Measurements from ENCODE around the gene MRPL9.

MRPL9 gene

DNA sequence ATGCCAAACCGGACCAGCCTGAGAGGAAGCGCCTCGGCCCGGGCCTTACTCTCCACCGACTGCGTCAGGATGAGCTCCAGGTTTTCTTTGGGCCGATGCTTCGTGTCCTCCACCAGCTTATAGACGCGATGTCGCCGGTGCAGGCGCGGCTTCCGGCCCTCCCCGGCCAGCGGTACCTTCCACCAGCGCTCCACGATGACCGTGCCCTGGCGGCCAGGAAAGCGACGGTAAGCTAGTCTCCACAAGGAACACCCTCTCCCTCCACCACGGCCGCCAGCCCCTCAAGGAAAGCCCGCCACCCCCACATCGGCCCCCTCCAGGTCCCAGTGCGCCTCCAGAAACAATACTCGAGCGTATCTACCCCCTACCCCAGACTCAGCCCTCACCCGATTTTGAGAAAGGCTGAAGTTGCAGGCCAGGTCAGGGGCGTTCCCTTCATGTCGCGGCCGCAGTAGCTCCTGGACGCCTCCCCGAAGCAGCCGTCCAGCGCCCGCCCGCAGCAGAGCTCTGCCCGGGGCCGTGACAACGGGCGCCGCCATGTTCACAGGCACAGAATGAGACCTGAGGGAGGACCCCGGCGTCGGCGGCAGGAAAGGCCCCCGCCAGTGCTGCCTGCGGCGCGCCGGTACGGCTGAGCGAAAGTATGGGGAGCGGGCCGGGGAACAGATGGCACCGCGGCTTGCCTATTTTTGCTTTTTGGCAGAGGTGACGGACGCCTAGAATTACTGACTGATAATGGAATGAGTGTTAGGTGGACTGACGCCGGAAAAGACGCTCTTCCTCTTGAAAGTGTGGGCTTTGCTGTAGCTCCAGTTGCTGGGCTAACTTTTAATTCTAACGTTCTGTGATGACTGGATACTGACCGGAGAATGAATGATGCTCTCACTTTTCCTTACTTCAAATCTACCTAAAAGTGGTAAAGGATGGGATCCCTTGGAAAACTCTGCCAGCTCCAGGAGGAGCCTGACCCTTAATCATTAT is at the start of gene MRPL9:
MRPL9 (minus strand) TSS at position 556 of the 981 bp plus-strand sequence; CDS start at position 539, 17 bp downstream.
- no peak for TF ChIP-seq Cebpa-rat (IDR thresholded peaks at IDR 0.05)
- H3K9me3 ChIP-seq (replicated peaks in 1 of 11) = no peaks in the 10 kb centered on the region
- H3K4me2 ChIP-seq = peak within 1 kb of the TSS; percentile 87 to 97 (median 94)
- H3K9ac ChIP-seq = peak within 1 kb of the TSS; percentile 83 to 92 (median 88)
- H3K4me3 ChIP-seq = peak within 1 kb of the TSS; percentile 66 to 94 (median 82)
- H3K36me3 ChIP-seq = peaks cover 36 to 43% (median 41%) of the 10 kb centered on the region in 11 experiments
- H3K27me3 ChIP-seq = no peaks in the 10 kb centered on the region
- peak within 1 kb of the TSS; percentile 76 to 89 (median 84) for H3K27ac ChIP-seq
- no peaks in the 10 kb centered on the region for H4K20me1 ChIP-seq
- H3K4me1 ChIP-seq = peaks cover 20 to 29% (median 22%) of the 10 kb centered on the region in 10 experiments

DNA sequence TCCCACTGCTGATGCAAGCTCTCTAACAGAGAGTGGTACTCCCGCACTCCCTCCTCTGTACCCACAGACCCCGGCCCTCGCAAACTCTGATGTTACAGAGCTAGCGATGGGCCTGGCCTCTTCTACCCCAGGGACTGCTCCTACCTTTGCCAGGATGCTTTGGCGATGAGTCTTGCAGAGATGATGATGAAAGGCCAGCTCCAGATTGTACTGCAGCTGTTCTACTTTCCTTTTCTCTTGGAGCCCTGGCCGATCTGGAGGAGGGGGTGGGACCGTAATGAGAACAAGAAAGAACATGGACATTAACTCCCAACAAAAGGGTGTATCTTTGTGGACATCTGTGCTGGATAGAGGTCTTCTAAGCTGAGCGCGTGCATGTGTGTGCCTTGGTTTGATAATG is 47.9 kb upstream of the MRPL9 start:
- Histone ChIP-seq H3K9me3 (replicated peaks in 1 of 11) (no peaks in the 10 kb centered on the region), H3K9ac (no peak overlapping the region), H3K27me3 (no peaks in the 10 kb centered on the region), H3K4me1 (peaks cover 27 to 66% (median 51%) of the 10 kb centered on the region in 10 experiments), H3K36me3 (no peaks in the 10 kb centered on the region), H3K27ac (no peak overlapping the region), H3K4me3 (no peak overlapping the region), H3K4me2 (no peak overlapping the region), H4K20me1 (peaks cover 0 to 2% (median 0%) of the 10 kb centered on the region in 11 experiments; a peak in 1 of 22 replicates)
- TF ChIP-seq Cebpa-rat (IDR thresholded peaks at IDR 0.05) = no peak

DNA sequence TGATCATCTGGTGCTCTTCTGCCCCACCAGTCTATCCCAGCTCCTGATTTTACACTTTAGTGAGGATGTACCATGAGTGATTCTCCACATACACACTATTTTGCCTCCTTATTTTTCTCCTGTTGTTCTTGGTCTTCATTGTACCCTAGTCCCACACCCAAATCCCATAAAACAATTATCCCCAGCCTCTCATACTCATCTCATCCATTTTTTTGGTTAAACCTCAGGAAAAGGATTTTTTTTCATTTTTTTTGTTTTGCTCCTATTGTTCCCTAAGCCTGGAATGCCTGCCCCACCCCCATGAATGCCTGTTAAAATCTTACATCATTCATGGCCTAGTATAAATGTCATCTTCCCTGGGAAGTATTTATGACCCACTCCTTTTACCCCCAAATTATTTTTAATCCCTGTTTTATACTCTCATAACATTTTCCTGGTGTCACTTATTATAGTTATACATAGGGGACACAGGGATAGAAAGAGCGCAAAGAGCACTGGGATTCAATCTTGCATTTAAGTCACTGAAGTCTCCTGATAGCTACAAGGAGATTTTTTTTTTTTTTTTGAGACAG is 46.8 kb upstream of the MRPL9 start:
- Histone ChIP-seq H3K4me2 (peak overlapping the region in 1 of 11 experiments; percentile 40; a peak in 1 of 22 replicates), H3K9ac (no peak overlapping the region), H4K20me1 (peaks cover 0 to 8% (median 0%) of the 10 kb centered on the region in 11 experiments; a peak in 4 of 22 replicates), H3K27me3 (no peaks in the 10 kb centered on the region), H3K4me1 (peaks cover 23 to 66% (median 51%) of the 10 kb centered on the region in 10 experiments), H3K27ac (no peak overlapping the region), H3K9me3 (replicated peaks in 1 of 11) (no peaks in the 10 kb centered on the region), H3K4me3 (no peak overlapping the region), H3K36me3 (no peaks in the 10 kb centered on the region)
- TF ChIP-seq Cebpa-rat (IDR thresholded peaks at IDR 0.05) = no peak

DNA sequence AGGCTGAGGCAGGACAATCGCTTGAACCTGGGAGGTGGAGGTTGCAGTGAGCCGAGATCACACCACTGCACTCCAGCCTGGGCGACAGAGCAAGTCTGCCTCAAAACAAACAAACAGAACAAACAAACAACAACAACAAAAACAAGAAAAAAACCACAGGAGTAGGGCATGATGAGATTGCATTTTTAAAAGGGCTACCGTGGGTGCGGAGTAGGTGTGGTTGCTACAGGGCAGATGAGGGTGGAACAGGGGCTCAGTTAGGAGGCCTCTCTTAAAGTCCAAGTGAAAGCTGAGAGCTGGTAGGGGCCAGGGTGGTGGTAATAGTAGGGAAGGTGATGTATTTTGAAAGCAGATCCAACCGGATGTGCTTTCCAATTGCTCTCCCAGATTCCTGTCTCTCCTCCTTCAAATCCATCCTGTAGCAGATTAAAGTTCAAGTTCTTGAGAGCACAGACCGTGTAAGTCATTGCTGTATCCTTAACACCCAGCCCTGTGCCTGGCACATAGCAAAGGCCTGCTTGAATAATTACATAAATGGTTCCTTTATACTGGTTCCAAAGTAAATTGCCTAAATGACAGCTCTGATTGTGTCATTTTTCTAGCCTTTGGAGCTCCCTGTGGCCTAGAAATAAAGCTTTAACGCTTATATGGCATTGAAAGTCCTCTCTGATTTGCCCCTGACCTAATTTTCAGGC is 46.1 kb upstream of the MRPL9 start:
- no peak overlapping the region for H3K9ac ChIP-seq
- H3K36me3 ChIP-seq = no peaks in the 10 kb centered on the region
- H3K4me2 ChIP-seq = peak overlapping the region in 5 of 11 experiments; percentile 1 to 51 (median 22); a peak in 5 of 22 replicates
- H3K27ac ChIP-seq = no peak overlapping the region
- peaks cover 0 to 12% (median 0%) of the 10 kb centered on the region in 11 experiments; a peak in 4 of 22 replicates for H4K20me1 ChIP-seq
- peaks cover 26 to 66% (median 51%) of the 10 kb centered on the region in 10 experiments for H3K4me1 ChIP-seq
- H3K27me3 ChIP-seq = no peaks in the 10 kb centered on the region
- no peak overlapping the region for H3K4me3 ChIP-seq
- TF ChIP-seq Cebpa-rat (IDR thresholded peaks at IDR 0.05) = no peak
- no peaks in the 10 kb centered on the region for H3K9me3 ChIP-seq (replicated peaks in 1 of 11)

DNA sequence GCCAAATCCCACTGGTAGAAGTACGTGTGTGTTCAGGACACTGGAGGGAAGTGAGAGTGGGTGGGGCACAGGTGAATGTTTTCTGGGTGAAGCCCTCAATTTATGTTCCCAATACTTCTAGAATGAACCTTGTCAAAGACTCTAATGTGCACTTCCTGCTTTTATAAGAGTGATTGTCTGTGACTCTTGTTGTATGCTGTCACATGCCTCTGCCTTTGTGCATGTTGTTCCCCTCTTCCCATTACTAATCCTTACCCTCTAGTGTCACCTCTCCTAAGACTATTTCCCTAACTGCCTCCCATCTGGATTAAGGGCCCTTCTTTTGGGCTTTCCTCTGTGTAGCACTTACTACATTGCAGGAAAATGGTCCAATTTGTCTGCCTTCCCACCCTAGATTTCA is 44.5 kb upstream of the MRPL9 start:
- peaks cover 35 to 73% (median 65%) of the 10 kb centered on the region in 10 experiments for H3K4me1 ChIP-seq
- H3K4me2 ChIP-seq = peak overlapping the region; percentile 1 to 99 (median 91); a peak in 21 of 22 replicates
- H3K27ac ChIP-seq = no peak overlapping the region
- TF ChIP-seq Cebpa-rat (IDR thresholded peaks at IDR 0.05) = no peak
- H3K36me3 ChIP-seq = no peaks in the 10 kb centered on the region
- no peaks in the 10 kb centered on the region; a peak in 1 of 22 replicates for H3K27me3 ChIP-seq
- H4K20me1 ChIP-seq = peaks cover 0 to 20% (median 0%) of the 10 kb centered on the region in 11 experiments; a peak in 4 of 22 replicates
- no peaks in the 10 kb centered on the region for H3K9me3 ChIP-seq (replicated peaks in 1 of 11)
- no peak overlapping the region for H3K4me3 ChIP-seq
- no peak overlapping the region for H3K9ac ChIP-seq

DNA sequence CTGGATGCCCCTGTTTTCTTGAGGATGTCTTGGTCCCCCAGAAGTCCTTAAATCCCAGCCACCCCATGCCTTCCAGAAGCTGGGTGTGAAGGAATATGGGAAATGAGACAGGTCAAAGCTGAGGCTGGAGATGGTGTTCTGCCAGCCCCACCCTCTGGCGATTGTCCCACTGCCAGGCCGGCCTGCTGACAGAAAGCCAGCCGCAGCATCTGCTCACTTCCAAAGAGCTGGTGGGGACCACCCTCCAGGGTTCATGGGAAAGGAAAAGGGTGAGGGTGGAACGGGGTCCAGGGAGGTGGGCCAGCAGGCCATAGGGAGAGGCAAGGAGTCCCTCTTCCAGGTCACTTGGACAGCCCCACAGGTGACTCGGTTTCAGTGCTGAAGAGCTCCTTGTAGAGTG is 43.8 kb upstream of the MRPL9 start:
- TF ChIP-seq Cebpa-rat (IDR thresholded peaks at IDR 0.05) = no peak
- no peaks in the 10 kb centered on the region; a peak in 1 of 22 replicates for H3K27me3 ChIP-seq
- H4K20me1 ChIP-seq = peaks cover 0 to 22% (median 0%) of the 10 kb centered on the region in 11 experiments; a peak in 5 of 22 replicates
- no peak overlapping the region for H3K4me3 ChIP-seq
- H3K9me3 ChIP-seq (replicated peaks in 1 of 11) = no peaks in the 10 kb centered on the region
- peak overlapping the region; percentile 1 to 99 (median 91); a peak in 21 of 22 replicates for H3K4me2 ChIP-seq
- peaks cover 35 to 75% (median 70%) of the 10 kb centered on the region in 10 experiments for H3K4me1 ChIP-seq
- H3K9ac ChIP-seq = no peak overlapping the region
- no peak overlapping the region for H3K27ac ChIP-seq
- no peaks in the 10 kb centered on the region for H3K36me3 ChIP-seq

DNA sequence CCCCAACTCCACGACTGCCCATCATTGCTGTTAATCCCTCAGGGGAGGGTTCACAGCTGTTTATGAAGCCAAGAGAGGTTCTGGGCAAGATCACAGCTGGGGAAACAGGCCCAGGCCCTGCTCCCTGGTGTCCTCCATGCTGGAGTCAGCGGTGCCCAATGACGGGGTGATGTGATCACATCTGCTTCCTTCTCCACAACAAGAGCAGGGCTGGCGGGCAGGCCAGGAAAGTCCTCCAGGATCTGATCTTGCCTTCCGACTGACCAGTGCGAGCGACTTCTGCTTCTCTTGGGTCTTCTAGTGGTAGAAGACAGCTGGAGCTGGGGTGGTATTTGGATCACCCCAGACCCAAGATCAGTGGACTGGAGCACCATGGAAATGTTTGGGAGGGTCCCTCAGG is 42.9 kb upstream of the MRPL9 start:
- H3K4me1 ChIP-seq = peaks cover 35 to 84% (median 79%) of the 10 kb centered on the region in 10 experiments
- H3K4me3 ChIP-seq = no peak overlapping the region
- H3K9ac ChIP-seq = peak overlapping the region in 2 of 11 experiments; percentile 15 to 26; a peak in 1 of 22 replicates

More for the DNA sequence above, 42.9 kb upstream of the MRPL9 start:
- Histone ChIP-seq H3K27ac (peak overlapping the region in 4 of 11 experiments; percentile 0 to 39 (median 16); a peak in 4 of 22 replicates), H3K36me3 (no peaks in the 10 kb centered on the region), H4K20me1 (peaks cover 0 to 32% (median 0%) of the 10 kb centered on the region in 11 experiments; a peak in 5 of 22 replicates), H3K27me3 (peaks cover 0 to under 1% (median 0%) of the 10 kb centered on the region in 11 experiments; a peak in 1 of 22 replicates), H3K9me3 (replicated peaks in 1 of 11) (no peaks in the 10 kb centered on the region), H3K4me2 (peak overlapping the region in 9 of 11 experiments; percentile 87 to 99 (median 93); a peak in 17 of 22 replicates)
- no peak for TF ChIP-seq Cebpa-rat (IDR thresholded peaks at IDR 0.05)
